ENCODE measurements around the gene SLC35G6.

- no peak for TF ChIP-seq CTCF (IDR thresholded peaks at IDR 0.05)
- TF ChIP-seq POLR2A (IDR thresholded peaks at IDR 0.05): no peak
- no peak for TF ChIP-seq POLR2AphosphoS5 (IDR thresholded peaks at IDR 0.05)
- no peak for TF ChIP-seq EP300 (IDR thresholded peaks at IDR 0.05)
Measured at GRCh38 chr17:7512105-7512504, 30.9 kb downstream of the SLC35G6 start.
